ENCODE data around the gene FRAT1.

DNA sequence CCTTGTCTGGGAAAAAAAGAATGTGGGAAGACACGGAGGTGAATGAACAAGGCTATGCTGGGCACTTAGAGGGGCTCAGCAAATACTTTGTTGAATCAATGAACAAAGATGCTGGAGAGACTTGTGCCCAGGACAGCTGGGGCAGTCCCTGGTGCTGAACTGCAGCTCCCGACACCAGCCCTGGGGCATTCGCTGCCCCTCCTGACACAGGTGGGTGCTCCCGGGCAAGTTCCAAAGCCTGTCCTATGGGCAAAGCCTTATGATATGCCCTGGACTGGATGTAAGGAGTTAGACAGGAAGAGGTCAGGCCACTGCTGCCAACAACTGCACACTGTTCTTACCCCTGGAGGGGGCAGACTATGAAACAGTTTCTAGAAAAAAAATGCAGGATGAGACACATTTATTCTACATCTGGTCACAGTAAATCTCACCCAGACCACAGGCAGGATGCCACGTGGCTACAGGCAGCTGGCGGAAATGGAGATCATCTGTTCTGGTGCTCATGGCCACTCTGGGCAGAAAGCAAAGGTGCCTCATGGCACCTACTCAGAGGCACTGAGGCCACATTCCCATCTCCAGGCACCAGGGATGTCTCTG is 37.3 kb downstream of the FRAT1 start:
- TF ChIP-seq, protein P1, sequence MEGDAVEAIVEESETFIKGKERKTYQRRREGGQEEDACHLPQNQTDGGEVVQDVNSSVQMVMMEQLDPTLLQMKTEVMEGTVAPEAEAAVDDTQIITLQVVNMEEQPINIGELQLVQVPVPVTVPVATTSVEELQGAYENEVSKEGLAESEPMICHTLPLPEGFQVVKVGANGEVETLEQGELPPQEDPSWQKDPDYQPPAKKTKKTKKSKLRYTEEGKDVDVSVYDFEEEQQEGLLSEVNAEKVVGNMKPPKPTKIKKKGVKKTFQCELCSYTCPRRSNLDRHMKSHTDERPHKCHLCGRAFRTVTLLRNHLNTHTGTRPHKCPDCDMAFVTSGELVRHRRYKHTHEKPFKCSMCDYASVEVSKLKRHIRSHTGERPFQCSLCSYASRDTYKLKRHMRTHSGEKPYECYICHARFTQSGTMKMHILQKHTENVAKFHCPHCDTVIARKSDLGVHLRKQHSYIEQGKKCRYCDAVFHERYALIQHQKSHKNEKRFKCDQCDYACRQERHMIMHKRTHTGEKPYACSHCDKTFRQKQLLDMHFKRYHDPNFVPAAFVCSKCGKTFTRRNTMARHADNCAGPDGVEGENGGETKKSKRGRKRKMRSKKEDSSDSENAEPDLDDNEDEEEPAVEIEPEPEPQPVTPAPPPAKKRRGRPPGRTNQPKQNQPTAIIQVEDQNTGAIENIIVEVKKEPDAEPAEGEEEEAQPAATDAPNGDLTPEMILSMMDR (IDR thresholded peaks at IDR 0.05; ENCODE audit: low read length), result no peak
- no peak for TF ChIP-seq EZH2 (IDR thresholded peaks at IDR 0.05; ENCODE audit: borderline replicate concordance, low read length)
